HPDE6-E6E7 (cell line): ENCODE data around the gene RERG.

Experiments used
- DNase-seq: peaks from one replicate; pipeline ENCODE4 v3.0.0; 2011; ENCODE audit warnings: missing footprints; ENCODE audit errors: extremely low spot score

Gene RERG

GRCh38 chr12:15188127-15188526, 33.1 kb downstream of the RERG start:
- DNase-seq = no peak

- DNase-seq = no peak
Observed at GRCh38 chr12:15186597-15186996, 34.6 kb downstream of the RERG start.

- DNase-seq = no peak
Observed at GRCh38 chr12:15184484-15184883, 36.7 kb downstream of the RERG start.

- DNase-seq = no peak
Observed at GRCh38 chr12:15183821-15184220, 37.4 kb downstream of the RERG start.

GRCh38 chr12:15181017-15181683, 40.1 kb downstream of the RERG start:
- no peak for DNase-seq

GRCh38 chr12:15180325-15180724, 40.9 kb downstream of the RERG start:
- DNase-seq = no peak

- DNase-seq = no peak
Observed at GRCh38 chr12:15179672-15180071, 41.5 kb downstream of the RERG start.

- no peak for DNase-seq
Observed at GRCh38 chr12:15173142-15173541, 48.1 kb downstream of the RERG start.

- DNase-seq = no peak
Observed at GRCh38 chr12:15172060-15172822, 49.0 kb downstream of the RERG start.

GRCh38 chr12:15171012-15171655, 50.1 kb downstream of the RERG start:
- DNase-seq = no peak

GRCh38 chr12:15168026-15168678, 53.1 kb downstream of the RERG start:
- no peak for DNase-seq

- DNase-seq = no peak
Observed at GRCh38 chr12:15165012-15165659, 56.1 kb downstream of the RERG start.

- no peak for DNase-seq
Observed at GRCh38 chr12:15163030-15163976, 57.9 kb downstream of the RERG start.

GRCh38 chr12:15158083-15158482, 63.1 kb downstream of the RERG start:
- no peak for DNase-seq

- DNase-seq = no peak
Observed at GRCh38 chr12:15157269-15157671, 63.9 kb downstream of the RERG start.

GRCh38 chr12:15155271-15155670, 65.9 kb downstream of the RERG start:
- peak; percentile 16 for DNase-seq

GRCh38 chr12:15154103-15154502, 67.1 kb downstream of the RERG start:
- DNase-seq = no peak

- DNase-seq = peak; percentile 28
Observed at GRCh38 chr12:15152868-15153267, 68.3 kb downstream of the RERG start.

GRCh38 chr12:15152456-15152855, 68.8 kb downstream of the RERG start:
- no peak for DNase-seq

GRCh38 chr12:15151161-15152091, 69.8 kb downstream of the RERG start:
- DNase-seq = no peak
